Mammary epithelial cell (primary cell): ENCODE results near the gene ADAMTS17.

Experiments used
- EZH2 ChIP-seq: IDR thresholded peaks from 2 replicates; pipeline ENCODE4 v1.6.1; 2012; ENCODE audit warnings: low read length, inconsistent platforms, borderline replicate concordance
- TF ChIP-seq, protein P1 (sequence below), 2 donors: IDR thresholded peaks in 1 of 2; conservative IDR thresholded peaks in 1 of 2; 2 replicates each; pipeline ENCODE4 v1.5.1; 2011 to 2012; ENCODE audit warnings: inconsistent platforms in 2 of 2, low read length in 2 of 2, mild to moderate bottlenecking in 2 of 2, control low read depth in 1 of 2, low read depth in 1 of 2; ENCODE audit not compliant: insufficient read depth in 1 of 2; ENCODE audit errors: extremely low read depth in 1 of 2

DNA sequence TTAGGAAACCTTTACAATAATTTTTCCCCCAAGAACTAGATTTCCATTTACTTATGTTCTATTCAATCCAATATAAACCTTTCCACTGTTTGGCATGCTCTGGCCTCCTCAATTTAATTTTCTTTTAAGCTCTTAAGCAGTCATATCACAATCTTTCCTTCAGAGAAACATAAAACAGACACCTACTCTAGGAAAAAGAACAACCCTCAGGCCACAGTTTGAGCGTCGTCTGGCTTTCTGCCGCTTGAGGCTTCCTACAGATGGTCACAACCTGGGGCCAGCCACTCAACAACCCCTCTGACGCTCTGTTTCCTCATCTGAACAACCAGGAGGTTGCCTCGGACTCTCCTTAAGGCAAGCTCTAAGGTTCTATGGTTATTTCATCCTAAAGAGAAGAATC, 143.3 kb downstream of the ADAMTS17 start:
- TF ChIP-seq, protein P1, sequence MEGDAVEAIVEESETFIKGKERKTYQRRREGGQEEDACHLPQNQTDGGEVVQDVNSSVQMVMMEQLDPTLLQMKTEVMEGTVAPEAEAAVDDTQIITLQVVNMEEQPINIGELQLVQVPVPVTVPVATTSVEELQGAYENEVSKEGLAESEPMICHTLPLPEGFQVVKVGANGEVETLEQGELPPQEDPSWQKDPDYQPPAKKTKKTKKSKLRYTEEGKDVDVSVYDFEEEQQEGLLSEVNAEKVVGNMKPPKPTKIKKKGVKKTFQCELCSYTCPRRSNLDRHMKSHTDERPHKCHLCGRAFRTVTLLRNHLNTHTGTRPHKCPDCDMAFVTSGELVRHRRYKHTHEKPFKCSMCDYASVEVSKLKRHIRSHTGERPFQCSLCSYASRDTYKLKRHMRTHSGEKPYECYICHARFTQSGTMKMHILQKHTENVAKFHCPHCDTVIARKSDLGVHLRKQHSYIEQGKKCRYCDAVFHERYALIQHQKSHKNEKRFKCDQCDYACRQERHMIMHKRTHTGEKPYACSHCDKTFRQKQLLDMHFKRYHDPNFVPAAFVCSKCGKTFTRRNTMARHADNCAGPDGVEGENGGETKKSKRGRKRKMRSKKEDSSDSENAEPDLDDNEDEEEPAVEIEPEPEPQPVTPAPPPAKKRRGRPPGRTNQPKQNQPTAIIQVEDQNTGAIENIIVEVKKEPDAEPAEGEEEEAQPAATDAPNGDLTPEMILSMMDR (conservative IDR thresholded peaks at IDR 0.05 in 1 of 2, IDR thresholded peaks at IDR 0.05 in 1 of 2; ENCODE audit: extremely low read depth in 1 of 2, insufficient read depth in 1 of 2, low read depth in 1 of 2, low read length in 2 of 2), result no peak
- no peak for TF ChIP-seq EZH2
